AG09309 (cell line): ENCODE measurements around the gene FHOD3.

Source experiments
- DNase-seq: peaks from one replicate; pipeline ENCODE4 v3.0.0-alpha.2; 2010; ENCODE audit warnings: low read depth
- H3K4me3 ChIP-seq: 2 replicates; pipeline ENCODE4 v1.5.1; 2011; ENCODE audit warnings: mild to moderate bottlenecking, low read depth, low read length, moderate library complexity; ENCODE audit not compliant: control insufficient read depth
- TF ChIP-seq, protein P1 (sequence below): IDR thresholded peaks from 2 replicates; pipeline ENCODE4 v1.5.1; 2011; ENCODE audit warnings: mild to moderate bottlenecking, low read depth, low read length, inconsistent platforms; ENCODE audit not compliant: insufficient read depth, control insufficient read depth; ENCODE audit errors: missing control alignments

Gene FHOD3

DNA sequence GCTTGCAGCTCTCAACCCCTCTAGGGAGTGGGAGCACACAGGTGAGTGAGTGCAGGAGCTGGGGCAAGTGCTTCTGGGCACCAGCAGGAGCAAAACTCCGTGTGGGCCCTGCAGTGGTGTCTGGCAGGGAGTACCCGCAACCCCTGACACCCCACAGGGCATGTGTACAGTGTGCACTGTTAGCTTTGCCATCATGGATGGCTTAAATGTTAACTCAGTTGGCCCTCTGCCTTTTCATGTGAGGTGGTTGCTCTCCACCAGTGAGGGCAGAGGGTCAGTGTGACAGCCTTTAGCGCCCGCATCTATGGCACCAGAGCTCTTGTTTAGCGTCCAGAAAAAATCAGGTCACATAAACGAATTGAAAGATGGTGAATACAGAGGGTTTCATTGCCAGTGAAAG lies 438.6 kb downstream of the FHOD3 start:
- DNase-seq, result no peak

DNA sequence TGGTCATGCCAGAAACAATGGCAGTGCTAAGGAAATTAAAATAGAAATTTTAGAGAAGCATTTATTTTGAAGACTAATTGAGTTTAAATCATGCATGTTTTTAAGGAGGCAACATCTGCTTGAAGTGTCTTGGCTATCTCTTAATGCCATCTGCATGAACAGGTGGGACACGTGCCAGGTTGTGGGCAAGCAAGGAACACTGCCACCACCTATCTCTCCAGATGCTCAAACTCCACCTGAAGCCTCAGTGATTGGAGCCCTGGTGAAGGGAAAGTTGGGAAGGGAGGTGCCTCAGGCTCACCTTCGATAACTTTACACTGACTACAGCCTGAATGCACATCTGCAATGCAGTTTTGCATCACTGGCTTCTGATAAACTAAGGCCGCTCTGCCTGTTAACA lies 439.8 kb downstream of the FHOD3 start:
- no peak for DNase-seq

More for the DNA sequence above, 438.6 kb downstream of the FHOD3 start:
- no peak overlapping the region for H3K4me3 ChIP-seq
- TF ChIP-seq, protein P1, sequence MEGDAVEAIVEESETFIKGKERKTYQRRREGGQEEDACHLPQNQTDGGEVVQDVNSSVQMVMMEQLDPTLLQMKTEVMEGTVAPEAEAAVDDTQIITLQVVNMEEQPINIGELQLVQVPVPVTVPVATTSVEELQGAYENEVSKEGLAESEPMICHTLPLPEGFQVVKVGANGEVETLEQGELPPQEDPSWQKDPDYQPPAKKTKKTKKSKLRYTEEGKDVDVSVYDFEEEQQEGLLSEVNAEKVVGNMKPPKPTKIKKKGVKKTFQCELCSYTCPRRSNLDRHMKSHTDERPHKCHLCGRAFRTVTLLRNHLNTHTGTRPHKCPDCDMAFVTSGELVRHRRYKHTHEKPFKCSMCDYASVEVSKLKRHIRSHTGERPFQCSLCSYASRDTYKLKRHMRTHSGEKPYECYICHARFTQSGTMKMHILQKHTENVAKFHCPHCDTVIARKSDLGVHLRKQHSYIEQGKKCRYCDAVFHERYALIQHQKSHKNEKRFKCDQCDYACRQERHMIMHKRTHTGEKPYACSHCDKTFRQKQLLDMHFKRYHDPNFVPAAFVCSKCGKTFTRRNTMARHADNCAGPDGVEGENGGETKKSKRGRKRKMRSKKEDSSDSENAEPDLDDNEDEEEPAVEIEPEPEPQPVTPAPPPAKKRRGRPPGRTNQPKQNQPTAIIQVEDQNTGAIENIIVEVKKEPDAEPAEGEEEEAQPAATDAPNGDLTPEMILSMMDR, result no peak

DNA sequence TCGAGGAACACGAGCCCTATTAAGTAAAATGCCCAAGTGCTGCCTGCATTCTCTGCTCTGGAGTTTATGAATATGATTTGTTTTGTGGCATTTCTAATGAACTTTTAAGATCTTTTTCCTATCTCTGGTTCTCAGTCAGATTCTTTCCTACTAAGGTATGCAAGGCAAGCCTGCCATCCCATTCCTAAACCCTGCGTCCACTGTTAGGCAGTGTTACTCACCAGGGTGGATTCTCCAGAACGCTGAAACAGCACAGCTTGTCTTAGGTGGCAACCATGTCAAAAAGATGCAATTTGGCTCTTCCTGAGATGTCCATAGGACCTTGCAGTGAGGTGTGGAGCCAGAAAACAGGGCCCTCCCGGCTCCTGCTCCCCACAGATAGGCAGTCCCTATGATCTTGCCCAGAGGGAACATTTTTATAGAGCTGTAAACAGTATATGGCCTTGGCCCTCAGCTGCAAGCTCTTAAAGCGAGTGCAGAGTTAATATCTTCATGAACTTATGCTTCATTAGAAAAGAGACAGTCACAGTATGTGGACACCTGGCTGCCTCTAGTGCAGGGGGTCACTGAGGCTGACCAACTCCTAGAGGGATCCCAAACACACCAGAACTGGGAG lies 446.9 kb downstream of the FHOD3 start:
- TF ChIP-seq, protein P1, result no peak
- peak; percentile 39 for DNase-seq
- H3K4me3 ChIP-seq, result no peak overlapping the region

More for the DNA sequence above, 439.8 kb downstream of the FHOD3 start:
- TF ChIP-seq, protein P1, result no peak
- no peak overlapping the region for H3K4me3 ChIP-seq

DNA sequence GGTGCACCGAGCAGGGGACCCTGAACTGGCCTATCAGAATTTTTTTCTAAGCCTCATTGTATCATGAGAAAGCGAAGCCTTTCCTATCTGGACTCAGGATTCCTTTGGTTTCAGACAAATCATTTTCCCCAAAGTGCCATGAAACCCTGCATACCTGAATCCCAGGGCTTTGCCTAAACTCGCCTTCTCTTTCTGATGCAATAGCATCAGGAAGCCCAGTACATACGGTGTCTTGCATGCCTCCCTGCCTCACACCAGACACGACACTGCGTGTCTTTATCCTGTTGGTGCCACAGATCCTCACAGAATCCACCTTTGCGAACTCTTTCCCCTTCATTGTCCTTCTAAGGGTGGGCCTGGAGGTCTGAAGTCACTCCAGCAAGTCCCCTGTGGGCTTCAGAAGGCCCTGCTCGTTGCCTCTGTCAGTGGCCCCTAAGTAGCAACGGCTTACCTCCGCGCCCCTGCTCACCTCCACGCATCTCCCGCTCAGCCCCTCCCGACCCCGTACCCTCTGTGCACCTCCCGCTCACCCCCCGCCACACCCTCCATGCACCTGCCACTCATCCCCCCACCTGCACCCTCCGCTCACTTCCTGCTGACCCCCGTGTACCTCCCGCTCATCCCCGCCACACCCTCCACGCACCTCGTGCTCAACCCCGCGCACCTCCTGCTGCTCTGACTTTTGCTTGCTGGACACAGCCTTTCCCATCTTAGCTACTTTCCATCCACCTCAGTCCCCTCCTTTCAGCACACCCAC lies 447.9 kb downstream of the FHOD3 start:
- DNase-seq, result no peak
- H3K4me3 ChIP-seq, result no peak overlapping the region
- TF ChIP-seq, protein P1, result no peak

DNA sequence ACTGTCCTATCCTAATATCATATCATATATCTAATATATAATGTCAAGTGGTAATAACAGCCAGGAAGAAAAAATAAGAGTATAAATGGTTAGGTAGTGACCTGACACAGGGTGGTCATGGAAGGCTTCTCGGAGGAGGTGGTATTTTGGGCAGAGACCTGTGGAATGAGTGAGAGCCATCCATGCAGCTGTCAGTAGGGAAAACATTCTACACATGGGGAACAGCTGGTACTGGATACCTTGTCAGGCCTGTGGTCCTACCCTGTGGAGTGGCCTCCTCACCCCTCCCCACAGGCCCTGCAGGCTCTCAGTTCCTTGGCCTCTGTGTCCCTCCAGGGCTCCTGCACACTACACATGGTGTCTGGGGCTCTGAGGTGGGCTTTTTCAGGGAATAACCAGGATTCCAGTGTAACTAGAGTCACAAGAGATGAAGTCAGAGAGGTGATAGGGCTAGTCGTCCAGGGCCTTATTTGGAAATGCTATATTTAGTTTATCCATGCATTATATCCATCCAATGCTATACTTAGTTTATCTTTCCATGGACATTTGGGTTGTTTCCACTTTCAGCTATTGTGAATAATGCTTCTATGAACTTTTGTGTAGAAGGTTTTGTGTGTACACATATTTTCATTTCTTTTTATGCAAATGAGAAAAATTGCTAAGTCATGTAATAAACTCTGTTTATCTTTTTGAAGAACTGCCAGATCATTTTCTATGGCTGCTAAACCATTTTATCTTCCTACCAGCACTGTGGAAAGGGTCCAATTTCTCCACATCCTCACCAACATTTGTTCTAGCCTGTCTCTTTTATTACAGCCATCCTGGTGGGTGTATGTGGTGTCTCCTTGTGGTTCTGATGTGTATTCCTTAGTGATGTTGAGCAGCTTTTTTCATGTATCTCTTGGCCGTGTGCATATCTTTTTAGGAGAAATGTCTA lies 455.7 kb downstream of the FHOD3 start:
- TF ChIP-seq, protein P1, result peak; percentile 22
- no peak overlapping the region for H3K4me3 ChIP-seq
- DNase-seq, result no peak

DNA sequence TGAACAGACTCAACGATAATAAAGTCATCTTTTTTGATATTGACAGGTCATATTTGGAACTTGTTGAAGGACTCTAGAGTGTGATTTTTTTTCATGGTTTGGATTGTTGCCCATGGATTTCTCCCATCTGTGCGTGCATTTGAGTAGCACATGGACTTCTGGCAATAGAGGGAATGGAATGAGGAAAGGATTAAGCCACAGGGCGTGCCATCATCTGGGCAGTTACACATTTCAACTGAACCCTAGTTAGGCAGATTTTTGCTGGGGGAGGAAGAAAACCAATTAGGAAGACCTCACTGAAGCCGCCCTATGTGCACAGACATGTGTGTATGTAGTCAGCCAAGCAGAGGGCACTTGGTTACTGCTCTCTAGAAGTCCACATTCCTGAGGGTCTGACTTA lies 458.7 kb downstream of the FHOD3 start:
- TF ChIP-seq, protein P1, result no peak
- DNase-seq, result peak; percentile 62
- no peak overlapping the region for H3K4me3 ChIP-seq
